K562 (cell line): ENCODE data around the gene GYPC.

Source experiments
- CTCF ChIP-seq, 3 experiments: IDR thresholded peaks in 2 of 3; conservative IDR thresholded peaks in 1 of 3; 2 replicates each; pipeline ENCODE4 v1.5.1; 2011 to 2012; ENCODE audit warnings: low read length in 3 of 3, mild to moderate bottlenecking in 3 of 3, control low read depth in 2 of 3, improper control_type of control experiment in 1 of 3, inconsistent platforms in 1 of 3, low read depth in 1 of 3, mixed read lengths in 1 of 3, moderate library complexity in 1 of 3; ENCODE audit not compliant: insufficient read depth in 2 of 3
- FOXP1 ChIP-seq: sonication (generic); formaldehyde crosslinking; IDR thresholded peaks from 2 replicates; pipeline ENCODE4 v1.8.0; 2022; ENCODE audit warnings: mild to moderate bottlenecking, missing genetic modification reagents
- MAX ChIP-seq: sonication (generic); formaldehyde crosslinking; IDR thresholded peaks from 2 replicates; pipeline ENCODE4 v1.9.0; 2022; ENCODE audit warnings: mild to moderate bottlenecking, missing genetic modification reagents

DNA sequence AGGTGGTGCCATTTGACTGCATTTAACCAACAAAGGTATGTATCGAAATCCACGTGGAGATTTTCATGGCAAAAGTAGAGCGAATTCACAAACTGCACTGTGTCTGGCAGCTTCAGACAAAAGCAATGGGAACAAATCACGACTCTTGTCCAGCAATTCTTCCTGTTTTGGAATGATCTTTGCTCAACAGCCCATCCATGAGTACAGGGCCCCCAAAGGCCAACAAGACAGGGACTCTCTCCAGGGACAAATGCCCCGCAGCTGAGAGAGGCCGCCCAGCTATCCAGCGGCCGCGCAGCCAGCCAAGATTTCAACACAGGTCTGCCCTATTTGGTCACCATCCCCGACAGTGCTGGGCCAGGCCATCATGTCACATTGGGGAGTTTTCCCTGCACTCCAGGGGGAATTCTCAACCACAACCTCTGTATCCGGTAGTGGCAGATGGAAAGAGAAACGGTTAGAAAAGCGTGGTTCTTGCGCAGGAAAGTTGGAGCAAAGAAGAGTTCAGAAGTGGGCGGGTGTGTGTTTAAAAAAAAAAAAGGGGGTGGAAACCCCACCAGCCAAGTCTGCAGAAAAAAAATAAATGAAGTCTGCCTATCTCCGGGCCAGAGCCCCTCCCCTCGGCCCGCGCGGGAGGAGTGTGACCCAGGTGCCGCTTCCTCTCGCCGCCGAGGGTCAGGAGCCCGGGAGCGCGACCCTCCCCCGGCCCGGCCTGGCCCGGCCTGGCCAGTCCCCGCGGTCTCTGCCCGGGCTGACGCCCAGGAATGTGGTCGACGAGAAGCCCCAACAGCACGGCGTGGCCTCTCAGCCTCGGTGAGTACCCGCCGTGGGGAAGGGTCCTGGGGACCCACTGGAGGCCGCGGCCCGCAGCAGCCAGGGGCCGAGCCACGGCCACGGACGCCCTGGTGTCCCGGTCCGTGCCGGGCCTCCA lies at the start of gene GYPC:
- TF ChIP-seq FOXP1 (CRISPR knock-in tag) (no peak), MAX (CRISPR knock-in tag) (no peak), CTCF (IDR thresholded peaks at IDR 0.05 in 2 of 3, conservative IDR thresholded peaks at IDR 0.05 in 1 of 3; ENCODE audit: insufficient read depth in 2 of 3, low read depth in 1 of 3, low read length in 3 of 3) (no peak)
